ENCODE measurements around the gene NDUFC1. TPM values are rescaled to one million over a fixed set of nuclear protein-coding genes. Genes with fewer than 3 reads are reported as not detected.
"Not testable (repeated sequence)": the region's sequence is repeated elsewhere in the genome, so short reads cannot be mapped to it uniquely, and the experiment has no call there.

The NDUFC1 gene
- total and polyA plus RNA-seq, 8 donors = 4.0 to 142 (median 66.0) TPM

DNA sequence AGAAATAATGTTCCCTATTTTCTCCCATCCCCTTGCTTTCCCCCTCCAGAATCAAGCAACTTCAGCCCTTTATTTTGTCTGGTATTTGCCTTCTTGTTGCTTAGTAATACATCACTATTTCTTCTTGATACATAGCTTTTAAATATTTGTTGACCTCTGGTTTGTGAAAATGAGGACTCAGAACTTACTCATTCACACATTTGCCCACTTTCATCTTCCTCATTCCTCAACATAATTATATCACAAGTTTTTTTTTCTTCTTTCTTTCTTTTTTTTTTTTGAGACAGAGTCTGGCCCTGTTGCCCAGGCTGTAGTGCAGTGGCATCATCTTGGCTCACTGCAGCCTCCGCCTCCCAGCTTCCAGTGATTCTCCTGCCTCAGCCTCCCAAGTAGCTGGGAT lies 28.9 kb upstream of the NDUFC1 start:
- WGBS, 5 donors = 98 to 100% (median 100%) methylated on average over 1 of the region's 1 CpG
- no peaks in the 10 kb centered on the region for H3K27me3 ChIP-seq
- peaks cover 0 to 21% (median 7%) of the 10 kb centered on the region in 4 donors for H3K4me1 ChIP-seq
- peaks cover 0 to 40% (median 24%) of the 10 kb centered on the region in 4 donors for H3K36me3 ChIP-seq
- H3K27ac ChIP-seq = no peak overlapping the region
- DNase-seq = no peak
- TF ChIP-seq EP300 (IDR thresholded peaks at IDR 0.05) (no peak), POLR2AphosphoS5 (IDR thresholded peaks at IDR 0.05) (no peak), POLR2A (IDR thresholded peaks at IDR 0.05) (no peak), CTCF (IDR thresholded peaks at IDR 0.05) (no peak)
- H3K9me3 ChIP-seq = no peaks in the 10 kb centered on the region
- intact Hi-C loops (cut with DNase I; ENCODE audit: low total_unique reads) = no loop called here
- no peak overlapping the region for H3K4me3 ChIP-seq

DNA sequence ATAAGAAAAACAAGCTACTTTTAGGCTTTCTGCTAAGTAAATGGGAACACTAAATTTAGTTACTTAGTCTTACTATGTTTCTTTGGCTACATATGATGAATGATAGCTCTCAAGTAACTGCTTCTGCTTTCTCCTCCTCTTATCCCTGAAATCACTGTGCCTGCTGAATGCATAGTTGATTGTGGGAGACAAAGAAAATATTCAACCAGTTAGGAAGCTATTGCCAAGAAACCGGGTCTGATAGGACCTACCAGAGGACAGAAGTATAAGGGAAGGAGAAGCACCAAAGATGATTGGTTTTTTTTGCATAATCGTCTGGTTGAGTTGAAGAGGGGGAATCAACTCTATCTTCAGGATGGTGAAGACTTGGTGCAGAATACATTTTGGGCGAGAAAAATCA lies 28.0 kb upstream of the NDUFC1 start:
- no peak for DNase-seq
- no peak overlapping the region for H3K4me3 ChIP-seq
- H3K9me3 ChIP-seq = no peaks in the 10 kb centered on the region
- H3K27ac ChIP-seq = no peak overlapping the region
- intact Hi-C loops (cut with DNase I; ENCODE audit: low total_unique reads) = no loop called here
- peaks cover 0 to 34% (median 17%) of the 10 kb centered on the region in 4 donors for H3K36me3 ChIP-seq
- H3K4me1 ChIP-seq = peaks cover 0 to 22% (median 11%) of the 10 kb centered on the region in 4 donors
- TF ChIP-seq CTCF (IDR thresholded peaks at IDR 0.05) (no peak), POLR2A (IDR thresholded peaks at IDR 0.05) (no peak), POLR2AphosphoS5 (IDR thresholded peaks at IDR 0.05) (no peak), EP300 (IDR thresholded peaks at IDR 0.05) (no peak)
- 71 to 90% (median 80%) methylated on average over 3 of the region's 3 CpGs for WGBS, 5 donors
- no peaks in the 10 kb centered on the region for H3K27me3 ChIP-seq

DNA sequence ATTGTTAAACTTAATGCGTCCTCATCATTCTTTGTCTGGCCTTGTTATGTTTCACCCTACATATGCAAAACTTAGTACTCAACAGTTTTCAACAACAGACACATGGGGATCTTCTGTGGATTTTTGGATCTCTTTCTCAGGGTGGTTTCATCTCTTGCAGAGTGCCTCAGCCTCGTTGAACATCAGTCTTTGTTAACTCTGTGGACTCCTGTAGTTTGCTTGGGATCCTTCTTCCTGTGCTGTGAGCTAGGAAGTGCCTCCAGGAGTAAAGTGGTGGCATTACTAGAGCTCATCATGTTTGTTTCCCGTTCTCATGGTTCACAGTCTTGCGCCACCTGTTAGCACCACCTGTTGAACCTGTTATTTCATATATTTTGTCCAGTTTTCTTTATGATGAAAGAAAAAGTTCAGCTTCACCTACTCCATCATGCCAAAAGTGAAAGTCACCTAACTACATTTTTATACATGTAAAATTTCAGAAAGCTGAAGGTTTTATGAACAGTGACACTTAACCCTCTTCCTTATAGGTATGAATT lies 27.5 kb upstream of the NDUFC1 start:
- intact Hi-C loops (cut with DNase I; ENCODE audit: low total_unique reads) = no loop called here
- 85 to 91% (median 88%) methylated on average over 4 of the region's 4 CpGs for WGBS, 5 donors
- H3K4me1 ChIP-seq = peaks cover 0 to 28% (median 11%) of the 10 kb centered on the region in 4 donors
- H3K36me3 ChIP-seq = peaks cover 0 to 28% (median 11%) of the 10 kb centered on the region in 4 donors
- no peak overlapping the region for H3K4me3 ChIP-seq
- H3K27me3 ChIP-seq = no peaks in the 10 kb centered on the region
- no peak overlapping the region for H3K27ac ChIP-seq
- no peaks in the 10 kb centered on the region for H3K9me3 ChIP-seq
- TF ChIP-seq CTCF (IDR thresholded peaks at IDR 0.05) = no peak
- TF ChIP-seq POLR2AphosphoS5 (IDR thresholded peaks at IDR 0.05) = no peak
- TF ChIP-seq EP300 (IDR thresholded peaks at IDR 0.05) = no peak
- TF ChIP-seq POLR2A (IDR thresholded peaks at IDR 0.05) = no peak
- no peak for DNase-seq

DNA sequence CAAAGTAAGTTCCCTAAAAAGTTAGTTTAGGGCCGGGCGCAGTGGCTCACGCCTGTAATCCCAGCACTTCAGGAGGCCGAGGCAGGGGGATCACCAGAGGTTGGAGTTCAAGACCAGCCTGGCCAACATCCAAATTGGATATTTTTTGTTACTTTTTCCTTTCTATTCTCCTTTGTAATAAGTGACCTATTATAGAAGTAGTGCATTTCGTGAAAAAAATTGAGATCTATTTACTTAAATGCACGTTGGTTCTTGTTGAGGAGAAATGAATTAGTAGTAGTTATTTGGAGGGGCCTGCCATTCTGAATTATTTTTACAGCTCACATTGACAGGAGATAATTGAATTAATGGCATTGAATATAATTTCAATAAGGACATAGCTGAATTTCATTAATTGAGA lies 22.3 kb upstream of the NDUFC1 start:
- Histone ChIP-seq H3K9me3 (no peaks in the 10 kb centered on the region), H3K27me3 (no peaks in the 10 kb centered on the region), H3K4me1 (peaks cover 7 to 34% (median 21%) of the 10 kb centered on the region in 4 donors), H3K4me3 (no peak overlapping the region), H3K27ac (no peak overlapping the region), H3K36me3 (peaks cover 0 to 22% (median 9%) of the 10 kb centered on the region in 4 donors)
- WGBS, 5 donors = 51 to 66% (median 59%) methylated on average over 6 of the region's 6 CpGs
- TF ChIP-seq EP300 (IDR thresholded peaks at IDR 0.05) (no peak), POLR2AphosphoS5 (IDR thresholded peaks at IDR 0.05) (no peak), CTCF (IDR thresholded peaks at IDR 0.05) (no peak), POLR2A (IDR thresholded peaks at IDR 0.05) (no peak)
- DNase-seq = no peak
- intact Hi-C loops (cut with DNase I; ENCODE audit: low total_unique reads) = no loop called here

- WGBS, 5 donors = 94 to 98% (median 97%) methylated on average over 6 of the region's 6 CpGs
- H3K4me3 ChIP-seq; intact Hi-C loops (cut with DNase I; ENCODE audit: low total_unique reads); H3K9me3 ChIP-seq; H3K36me3 ChIP-seq; H3K27ac ChIP-seq; DNase-seq; H3K27me3 ChIP-seq: not testable (repeated sequence)
- H3K4me1 ChIP-seq = peaks cover 7 to 36% (median 23%) of the 10 kb centered on the region in 4 donors
Observed at GRCh38 chr4:139322541-139322940, 20.3 kb upstream of the NDUFC1 start.

DNA sequence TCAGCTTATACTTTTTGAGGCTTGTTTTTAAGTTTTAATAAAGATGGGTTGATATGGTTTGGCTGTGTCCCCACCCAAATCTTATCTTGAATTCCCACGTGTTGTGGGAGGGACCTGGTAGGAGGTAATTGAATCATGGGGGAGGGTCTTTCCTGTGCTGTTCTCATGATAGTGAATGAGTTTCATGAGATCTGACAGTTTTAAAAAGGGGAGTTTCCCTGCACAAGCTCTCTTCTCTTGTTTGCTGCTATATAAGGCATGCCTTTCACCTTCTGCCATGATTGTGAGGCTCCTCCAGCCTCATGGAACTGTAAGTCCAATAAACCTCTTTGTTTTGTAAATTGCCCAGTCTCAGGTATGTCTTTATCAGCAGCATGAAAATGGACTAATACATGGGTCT lies 19.8 kb upstream of the NDUFC1 start:
- H3K27me3 ChIP-seq; H3K9me3 ChIP-seq; H3K4me3 ChIP-seq; H3K27ac ChIP-seq; intact Hi-C loops (cut with DNase I; ENCODE audit: low total_unique reads); H3K36me3 ChIP-seq; DNase-seq: not testable (repeated sequence)
- peaks cover 7 to 41% (median 23%) of the 10 kb centered on the region in 4 donors for H3K4me1 ChIP-seq
- WGBS, 5 donors = 19 to 50% (median 35%) methylated on average over 1 of the region's 1 CpG
